RPMI8226 (cell line): ENCODE results near the gene TNS3.
A peak's percentile ranks its signal among the peaks of the same experiment; 100 is the strongest.

Experiments
- DNase-seq: peaks from one replicate; pipeline ENCODE4 v3.0.0-alpha.2; 2015

TNS3 gene

GRCh38 chr7:47502240-47502877 lies 79.6 kb downstream of the TNS3 start:
- no peak for DNase-seq

- DNase-seq, result no peak
Measured at GRCh38 chr7:47501406-47501805, 80.5 kb downstream of the TNS3 start.

GRCh38 chr7:47500103-47500563 lies 81.8 kb downstream of the TNS3 start:
- no peak for DNase-seq

DNA sequence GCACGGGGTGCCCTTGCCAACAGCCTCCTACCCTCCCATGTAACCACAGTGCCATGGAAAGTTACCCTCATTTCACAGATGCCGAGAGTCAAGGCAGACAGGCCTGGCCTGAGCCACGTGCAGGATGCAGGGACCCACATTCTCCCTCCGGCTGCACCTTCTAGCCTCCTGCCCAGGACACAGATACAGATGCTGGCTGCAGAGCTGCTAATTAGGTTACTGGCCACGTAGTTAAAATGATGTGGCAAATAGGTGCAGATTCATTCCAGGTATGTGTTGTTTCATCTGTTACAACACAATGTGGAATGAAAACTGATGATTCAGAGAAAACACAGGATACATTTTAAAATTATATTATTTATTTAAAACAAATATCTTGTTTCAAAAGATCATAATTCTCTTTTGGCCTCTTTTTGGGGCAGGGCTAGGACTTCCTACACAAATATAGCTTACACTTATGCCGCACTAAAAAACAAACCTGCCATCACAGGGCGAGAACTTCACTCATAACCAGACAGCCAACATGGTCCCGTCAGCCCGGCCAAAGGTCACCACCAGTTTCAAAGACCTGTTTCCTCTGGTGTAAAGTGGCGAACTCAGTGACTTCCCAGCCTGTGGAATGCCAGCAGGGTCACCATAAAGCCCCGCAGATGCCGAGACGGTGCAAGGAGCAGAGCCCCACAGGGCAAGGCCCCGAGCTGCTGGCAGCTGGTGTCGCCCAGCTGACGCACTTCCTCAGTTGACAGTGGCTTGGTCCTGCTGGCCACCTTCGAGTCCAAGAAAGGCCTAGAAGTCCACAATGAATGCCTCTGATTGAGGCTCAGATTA lies 83.5 kb downstream of the TNS3 start:
- DNase-seq, result peak; percentile 31

GRCh38 chr7:47497367-47498096 lies 84.4 kb downstream of the TNS3 start:
- DNase-seq, result peak; percentile 71

DNA sequence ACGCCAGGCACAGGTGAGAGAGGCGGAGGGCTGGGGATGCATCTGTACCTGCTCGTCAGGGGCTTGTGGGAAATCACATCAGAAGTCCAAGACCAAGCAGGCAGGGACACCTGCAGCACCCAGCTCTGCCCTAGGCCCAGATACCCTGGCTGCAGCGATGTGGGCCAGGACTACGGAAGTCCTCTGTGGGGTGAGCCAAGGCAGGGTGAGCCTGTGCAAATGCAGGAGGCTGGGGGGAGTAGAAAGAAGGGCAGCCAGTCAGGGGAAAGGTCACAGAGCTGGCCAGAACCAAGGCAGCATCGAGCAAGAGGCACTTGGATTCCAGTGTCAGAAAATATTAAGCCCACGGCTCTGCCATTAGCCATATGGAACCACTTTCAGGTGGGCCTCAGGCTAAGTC lies 85.2 kb downstream of the TNS3 start:
- DNase-seq, result no peak

DNA sequence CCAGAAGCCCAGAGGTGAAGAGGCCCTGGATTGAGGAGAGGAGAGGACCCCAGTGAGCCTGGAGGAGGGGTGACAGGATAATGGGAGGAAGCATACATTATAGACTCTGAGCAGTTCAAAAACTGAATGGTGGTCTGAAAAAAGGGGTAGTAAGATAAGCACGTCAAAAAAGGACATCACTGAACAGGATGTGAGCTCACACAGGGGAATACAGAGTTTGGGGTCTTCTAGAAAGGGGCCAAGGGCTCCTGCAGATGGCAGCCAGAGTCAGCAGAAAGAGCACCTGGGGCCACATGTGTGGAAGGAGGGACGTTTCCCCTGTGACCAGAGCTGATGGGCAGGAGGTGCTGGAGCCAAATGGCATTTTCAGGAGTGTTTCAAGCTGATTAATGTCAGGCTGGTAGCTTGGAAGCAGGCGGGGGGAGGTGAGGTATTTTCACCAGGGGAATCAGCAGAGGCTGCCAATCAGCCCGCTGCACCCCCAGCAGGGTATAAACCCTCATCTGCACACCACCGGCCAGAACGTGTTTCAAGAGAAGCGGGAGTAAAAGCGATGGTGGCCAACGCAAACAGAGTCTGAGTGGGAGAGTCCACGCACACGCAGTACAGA lies 85.8 kb downstream of the TNS3 start:
- no peak for DNase-seq

GRCh38 chr7:47493976-47494911 lies 87.7 kb downstream of the TNS3 start:
- DNase-seq, result no peak

- no peak for DNase-seq
Measured at GRCh38 chr7:47492716-47493325, 89.1 kb downstream of the TNS3 start.

- DNase-seq, result no peak
Measured at GRCh38 chr7:47490501-47491265, 91.2 kb downstream of the TNS3 start.

DNA sequence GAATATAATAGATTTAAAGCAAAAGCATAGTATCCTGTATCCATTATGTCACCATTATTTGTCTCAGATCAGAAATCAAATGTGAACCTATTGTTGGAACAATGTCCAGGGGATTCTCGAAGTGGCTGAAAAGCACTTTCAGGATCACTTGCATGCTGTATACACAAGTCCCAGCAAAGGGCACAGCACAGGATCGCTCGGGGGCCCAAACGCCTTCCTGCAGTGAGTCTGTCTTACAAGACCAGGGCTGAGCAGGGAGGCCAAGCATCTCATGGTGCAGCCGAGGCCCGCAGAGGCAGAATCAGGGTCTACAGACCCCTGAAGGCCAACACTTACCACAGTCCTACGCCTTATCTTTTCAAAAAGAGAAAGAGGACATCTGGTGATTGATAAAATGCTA lies 92.3 kb downstream of the TNS3 start:
- no peak for DNase-seq

- no peak for DNase-seq
Measured at GRCh38 chr7:47488969-47489342, 93.0 kb downstream of the TNS3 start.

GRCh38 chr7:47488201-47488968 lies 93.5 kb downstream of the TNS3 start:
- DNase-seq, result no peak

- DNase-seq, result no peak
Measured at GRCh38 chr7:47485640-47486435, 96.1 kb downstream of the TNS3 start.

GRCh38 chr7:47484923-47485639 lies 96.8 kb downstream of the TNS3 start:
- no peak for DNase-seq

DNA sequence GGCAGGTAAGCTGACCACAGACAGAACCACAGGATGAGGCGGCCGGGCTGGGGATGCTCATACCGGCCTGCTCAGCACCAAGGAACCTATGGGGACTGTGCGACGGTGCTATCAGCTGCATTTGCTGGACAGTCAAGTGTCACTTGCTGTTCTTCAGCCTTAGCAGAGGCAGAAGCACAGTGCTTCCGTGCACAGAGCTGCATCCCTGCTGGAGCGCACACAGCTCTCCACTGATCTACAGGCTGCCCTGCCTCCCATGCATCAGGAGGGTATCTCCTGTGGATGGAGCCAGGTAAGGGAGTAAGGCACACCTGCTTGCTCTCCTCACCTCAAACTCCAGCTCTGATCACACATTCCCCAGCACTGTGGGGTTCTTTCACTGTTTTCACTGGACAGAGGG lies 97.5 kb downstream of the TNS3 start:
- DNase-seq, result no peak

DNA sequence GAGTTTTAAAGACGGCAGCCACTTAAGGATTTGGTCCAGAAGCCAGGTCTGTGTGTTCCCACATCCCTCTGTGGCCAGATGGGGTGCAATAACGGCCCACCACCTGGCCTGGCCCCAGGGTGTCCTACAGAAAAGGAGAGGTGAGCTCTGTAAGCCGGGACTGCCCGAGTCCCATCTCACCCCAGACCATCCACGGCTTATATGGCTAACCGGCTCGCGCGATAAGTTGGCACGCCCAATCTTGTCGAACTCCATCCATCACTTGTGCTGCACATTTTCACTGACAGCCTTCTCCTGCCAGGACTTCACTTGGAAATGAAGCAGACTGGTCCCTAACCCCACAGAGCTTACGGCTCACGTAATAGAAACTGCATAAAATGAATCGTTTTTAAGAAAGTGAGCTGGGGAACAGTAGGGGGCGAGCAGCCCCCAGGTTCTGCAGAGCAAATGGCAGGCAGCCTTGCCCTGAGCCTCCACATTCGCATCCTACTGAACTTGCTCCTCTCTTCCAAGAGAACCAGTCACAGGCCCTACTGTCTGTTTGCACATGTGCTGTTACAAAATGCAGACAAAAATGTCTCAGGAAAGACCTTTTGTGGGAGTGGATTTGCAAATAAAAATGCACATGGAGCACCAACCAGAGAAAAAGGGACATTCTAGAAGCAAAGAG lies 98.2 kb downstream of the TNS3 start:
- no peak for DNase-seq
